HG02943 (cell line): ENCODE measurements around the gene HINFP.
"Not testable (repeated sequence)": the region's sequence is repeated elsewhere in the genome, so short reads cannot be mapped to it uniquely, and the experiment has no call there.

Experiments used
- ATAC-seq: cut with Tn5 transposase; IDR thresholded peaks from one replicate; pipeline ENCODE4 v1.9.1; 2021; ENCODE audit warnings: mild to moderate bottlenecking, low read depth, moderate library complexity; ENCODE audit not compliant: unreplicated experiment

The HINFP gene

GRCh38 chr11:119154178-119154577 lies 32.8 kb downstream of the HINFP start:
- ATAC-seq = no peak

- no peak for ATAC-seq
Observed at GRCh38 chr11:119155733-119156492, 34.5 kb downstream of the HINFP start.

- no peak for ATAC-seq
Observed at GRCh38 chr11:119156496-119156895, 35.1 kb downstream of the HINFP start.

- ATAC-seq = no peak
Observed at GRCh38 chr11:119157063-119157462, 35.7 kb downstream of the HINFP start.

GRCh38 chr11:119158467-119158866 lies 37.1 kb downstream of the HINFP start:
- no peak for ATAC-seq

GRCh38 chr11:119160151-119160550 lies 38.8 kb downstream of the HINFP start:
- ATAC-seq = no peak

- no peak for ATAC-seq
Observed at GRCh38 chr11:119161871-119162270, 40.5 kb downstream of the HINFP start.

- no peak for ATAC-seq
Observed at GRCh38 chr11:119166368-119167076, 45.1 kb downstream of the HINFP start.

GRCh38 chr11:119167077-119167458 lies 45.7 kb downstream of the HINFP start:
- ATAC-seq = not testable (repeated sequence)

- no peak for ATAC-seq
Observed at GRCh38 chr11:119167933-119168332, 46.6 kb downstream of the HINFP start.

- ATAC-seq = peak; percentile 78
Observed at GRCh38 chr11:119168471-119169281, 47.3 kb downstream of the HINFP start, which contains the start of gene NLRX1. Gene NLRX1 (plus strand): TSS chr11:119168725. CDS start chr11:119171404, 2,679 bp downstream.

- ATAC-seq = peak; percentile 16
Observed at GRCh38 chr11:119169282-119169719, 47.9 kb downstream of the HINFP start.

GRCh38 chr11:119172513-119172912 lies 51.1 kb downstream of the HINFP start:
- no peak for ATAC-seq

GRCh38 chr11:119173453-119173852 lies 52.1 kb downstream of the HINFP start:
- ATAC-seq = no peak

- no peak for ATAC-seq
Observed at GRCh38 chr11:119175493-119176077, 54.2 kb downstream of the HINFP start.

GRCh38 chr11:119178166-119178680 lies 56.8 kb downstream of the HINFP start:
- no peak for ATAC-seq

- no peak for ATAC-seq
Observed at GRCh38 chr11:119179342-119179741, 58.0 kb downstream of the HINFP start.

- ATAC-seq = no peak
Observed at GRCh38 chr11:119179983-119180382, 58.6 kb downstream of the HINFP start.

GRCh38 chr11:119180729-119181676 lies 59.6 kb downstream of the HINFP start:
- ATAC-seq = no peak
